HEK293 (cell line): ENCODE data around the gene NRTN.

Experiments
- EGR2 ChIP-seq: fragments of 450-650 bp; formaldehyde crosslinking; IDR thresholded peaks from 2 replicates; pipeline ENCODE4 v1.5.1; 2016; ENCODE audit warnings: low read depth, missing biosample characterization, missing genetic modification characterization
- KLF1 ChIP-seq: fragments of 450-650 bp; formaldehyde crosslinking; IDR thresholded peaks from 2 replicates; pipeline ENCODE4 v1.5.1; 2016; ENCODE audit warnings: missing biosample characterization, missing genetic modification characterization
- MEIS1 ChIP-seq: sonication (generic); formaldehyde crosslinking; IDR thresholded peaks from 2 replicates; pipeline ENCODE4 v1.8.1; 2022; ENCODE audit warnings: missing genetic modification reagents, mild to moderate bottlenecking, borderline replicate concordance
- OSR2 ChIP-seq: fragments of 450-650 bp; formaldehyde crosslinking; IDR thresholded peaks from 2 replicates; pipeline ENCODE4 v1.5.1; 2016; ENCODE audit warnings: missing biosample characterization, missing genetic modification characterization
- ZBTB17 ChIP-seq: fragments of 450-650 bp; formaldehyde crosslinking; IDR thresholded peaks from 2 replicates; pipeline ENCODE4 v1.5.1; 2016; ENCODE audit warnings: missing biosample characterization, missing genetic modification characterization
- ZBTB21 ChIP-seq: fragments of 450-650 bp; formaldehyde crosslinking; IDR thresholded peaks from 2 replicates; pipeline ENCODE4 v1.5.1; 2017; ENCODE audit warnings: missing biosample characterization, missing genetic modification characterization
- ZEB2 ChIP-seq: fragments of 450-650 bp; formaldehyde crosslinking; IDR thresholded peaks from 2 replicates; pipeline ENCODE4 v1.5.1; 2016; ENCODE audit warnings: missing biosample characterization, missing genetic modification characterization
- ZFP37 ChIP-seq: fragments of 450-650 bp; formaldehyde crosslinking; IDR thresholded peaks from 2 replicates; pipeline ENCODE4 v1.5.1; 2016; ENCODE audit warnings: missing biosample characterization, missing genetic modification characterization
- ZNF174 ChIP-seq: fragments of 450-650 bp; formaldehyde crosslinking; IDR thresholded peaks from 2 replicates; pipeline ENCODE4 v1.5.0; 2017; ENCODE audit warnings: missing biosample characterization, mild to moderate bottlenecking, missing genetic modification characterization
- ZNF19 ChIP-seq: fragments of 450-650 bp; formaldehyde crosslinking; IDR thresholded peaks from 2 replicates; pipeline ENCODE4; 2016; ENCODE audit warnings: missing biosample characterization, missing genetic modification characterization, low read depth
- ZNF23 ChIP-seq: fragments of 450-650 bp; formaldehyde crosslinking; IDR thresholded peaks from 2 replicates; pipeline ENCODE4 v1.5.1; 2016; ENCODE audit warnings: missing biosample characterization, missing genetic modification characterization, borderline replicate concordance
- ZNF335 ChIP-seq: fragments of 450-650 bp; formaldehyde crosslinking; conservative IDR thresholded peaks from 2 replicates; pipeline ENCODE4 v1.5.1; 2016; ENCODE audit warnings: missing biosample characterization, missing genetic modification characterization
- ZNF341 ChIP-seq: fragments of 450-650 bp; formaldehyde crosslinking; IDR thresholded peaks from 2 replicates; pipeline ENCODE4; 2016; ENCODE audit warnings: low read depth, missing biosample characterization, missing genetic modification characterization
- ZNF366 ChIP-seq: fragments of 450-650 bp; formaldehyde crosslinking; conservative IDR thresholded peaks from 2 replicates; pipeline ENCODE4 v1.5.1; 2016; ENCODE audit warnings: missing biosample characterization, missing genetic modification characterization
- ZNF521 ChIP-seq: fragments of 450-650 bp; formaldehyde crosslinking; IDR thresholded peaks from 2 replicates; pipeline ENCODE4 v1.5.1; 2017; ENCODE audit warnings: missing biosample characterization, mild to moderate bottlenecking, missing genetic modification characterization
- ZNF549 ChIP-seq: fragments of 450-650 bp; IDR thresholded peaks from 2 replicates; pipeline ENCODE4 v1.5.1; 2018; ENCODE audit warnings: missing biosample characterization, missing genetic modification characterization, mild to moderate bottlenecking, inconsistent platforms, moderate library complexity
- ZNF623 ChIP-seq: fragments of 450-650 bp; formaldehyde crosslinking; IDR thresholded peaks from 2 replicates; pipeline ENCODE4 v1.5.1; 2016; ENCODE audit warnings: missing biosample characterization, missing genetic modification characterization
- ZNF701 ChIP-seq: fragments of 450-650 bp; formaldehyde crosslinking; IDR thresholded peaks from 2 replicates; pipeline ENCODE4 v1.5.1; 2016; ENCODE audit warnings: missing biosample characterization, missing genetic modification characterization
- ZNF777 ChIP-seq: fragments of 450-650 bp; formaldehyde crosslinking; IDR thresholded peaks from 2 replicates; pipeline ENCODE4 v1.5.1; 2017; ENCODE audit warnings: missing biosample characterization, missing genetic modification characterization, borderline replicate concordance
- TF ChIP-seq, protein P1 (sequence below): fragments of 450-650 bp; formaldehyde crosslinking; IDR thresholded peaks from 2 replicates; pipeline ENCODE4 v1.5.1; 2016; ENCODE audit warnings: missing biosample characterization, missing genetic modification characterization, borderline replicate concordance
- TF ChIP-seq, protein P2 (sequence below): fragments of 450-650 bp; formaldehyde crosslinking; IDR thresholded peaks from 2 replicates; pipeline ENCODE4 v1.5.1; 2017; ENCODE audit warnings: missing biosample characterization, missing genetic modification characterization
- TF ChIP-seq, protein P3 (sequence below): sonication (generic); formaldehyde crosslinking; IDR thresholded peaks from 2 replicates; pipeline ENCODE4 v1.8.1; 2022; ENCODE audit warnings: mild to moderate bottlenecking, moderate library complexity, missing genetic modification reagents
- TF ChIP-seq, protein P4 (sequence below): fragments of 450-650 bp; formaldehyde crosslinking; IDR thresholded peaks from 2 replicates; pipeline ENCODE4 v1.5.1; 2016; ENCODE audit warnings: missing biosample characterization, missing genetic modification characterization
- TF ChIP-seq, protein P5 (sequence below): fragments of 450-650 bp; formaldehyde crosslinking; IDR thresholded peaks from 2 replicates; pipeline ENCODE4 v1.5.1; 2016; ENCODE audit warnings: missing biosample characterization, missing genetic modification characterization
- TF ChIP-seq, protein P6 (sequence below): fragments of 450-650 bp; formaldehyde crosslinking; IDR thresholded peaks from 2 replicates; pipeline ENCODE4 v1.5.1; 2016; ENCODE audit warnings: missing biosample characterization, missing genetic modification characterization, low read depth

NRTN gene

DNA sequence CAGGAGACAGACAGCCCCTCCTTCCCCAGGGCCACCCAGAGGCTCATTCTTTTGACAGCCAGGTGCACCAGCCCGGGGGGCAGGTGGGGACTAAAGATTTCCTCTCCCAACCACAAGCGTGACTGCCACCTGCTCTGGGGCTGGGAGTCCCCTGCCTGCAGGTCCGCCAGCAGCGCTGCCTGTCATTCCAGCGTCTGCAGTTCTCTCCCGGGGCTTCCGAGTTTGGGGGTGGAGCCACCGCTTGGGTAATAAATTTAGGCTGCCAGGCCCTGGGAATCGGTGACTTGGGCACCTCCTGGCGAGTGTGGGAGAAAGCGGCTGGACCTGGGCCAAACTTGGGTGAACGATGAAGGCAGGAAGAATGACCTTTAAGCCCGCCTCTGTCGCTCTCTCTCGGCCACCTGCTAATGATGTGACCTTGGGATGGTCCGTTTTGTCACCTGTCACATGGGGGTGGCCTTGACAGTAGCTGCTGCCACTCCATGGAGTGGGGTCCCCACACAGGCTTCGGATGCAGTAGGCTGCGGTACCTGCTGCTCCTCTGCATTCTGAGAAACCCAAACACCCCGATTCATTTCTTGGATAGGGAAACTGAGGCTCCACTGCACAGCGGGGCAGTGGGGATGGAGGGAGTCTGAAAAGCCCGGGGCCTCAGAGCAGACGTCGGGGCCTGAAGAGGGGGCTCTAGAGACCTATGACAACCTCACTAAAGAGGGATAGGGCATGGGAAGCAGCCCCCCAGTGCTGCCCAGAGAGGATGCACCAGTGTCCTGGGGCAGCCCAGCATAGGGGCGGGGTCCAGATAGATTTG, 21.9 kb downstream of the NRTN start (continued):
- TF ChIP-seq, protein P1, sequence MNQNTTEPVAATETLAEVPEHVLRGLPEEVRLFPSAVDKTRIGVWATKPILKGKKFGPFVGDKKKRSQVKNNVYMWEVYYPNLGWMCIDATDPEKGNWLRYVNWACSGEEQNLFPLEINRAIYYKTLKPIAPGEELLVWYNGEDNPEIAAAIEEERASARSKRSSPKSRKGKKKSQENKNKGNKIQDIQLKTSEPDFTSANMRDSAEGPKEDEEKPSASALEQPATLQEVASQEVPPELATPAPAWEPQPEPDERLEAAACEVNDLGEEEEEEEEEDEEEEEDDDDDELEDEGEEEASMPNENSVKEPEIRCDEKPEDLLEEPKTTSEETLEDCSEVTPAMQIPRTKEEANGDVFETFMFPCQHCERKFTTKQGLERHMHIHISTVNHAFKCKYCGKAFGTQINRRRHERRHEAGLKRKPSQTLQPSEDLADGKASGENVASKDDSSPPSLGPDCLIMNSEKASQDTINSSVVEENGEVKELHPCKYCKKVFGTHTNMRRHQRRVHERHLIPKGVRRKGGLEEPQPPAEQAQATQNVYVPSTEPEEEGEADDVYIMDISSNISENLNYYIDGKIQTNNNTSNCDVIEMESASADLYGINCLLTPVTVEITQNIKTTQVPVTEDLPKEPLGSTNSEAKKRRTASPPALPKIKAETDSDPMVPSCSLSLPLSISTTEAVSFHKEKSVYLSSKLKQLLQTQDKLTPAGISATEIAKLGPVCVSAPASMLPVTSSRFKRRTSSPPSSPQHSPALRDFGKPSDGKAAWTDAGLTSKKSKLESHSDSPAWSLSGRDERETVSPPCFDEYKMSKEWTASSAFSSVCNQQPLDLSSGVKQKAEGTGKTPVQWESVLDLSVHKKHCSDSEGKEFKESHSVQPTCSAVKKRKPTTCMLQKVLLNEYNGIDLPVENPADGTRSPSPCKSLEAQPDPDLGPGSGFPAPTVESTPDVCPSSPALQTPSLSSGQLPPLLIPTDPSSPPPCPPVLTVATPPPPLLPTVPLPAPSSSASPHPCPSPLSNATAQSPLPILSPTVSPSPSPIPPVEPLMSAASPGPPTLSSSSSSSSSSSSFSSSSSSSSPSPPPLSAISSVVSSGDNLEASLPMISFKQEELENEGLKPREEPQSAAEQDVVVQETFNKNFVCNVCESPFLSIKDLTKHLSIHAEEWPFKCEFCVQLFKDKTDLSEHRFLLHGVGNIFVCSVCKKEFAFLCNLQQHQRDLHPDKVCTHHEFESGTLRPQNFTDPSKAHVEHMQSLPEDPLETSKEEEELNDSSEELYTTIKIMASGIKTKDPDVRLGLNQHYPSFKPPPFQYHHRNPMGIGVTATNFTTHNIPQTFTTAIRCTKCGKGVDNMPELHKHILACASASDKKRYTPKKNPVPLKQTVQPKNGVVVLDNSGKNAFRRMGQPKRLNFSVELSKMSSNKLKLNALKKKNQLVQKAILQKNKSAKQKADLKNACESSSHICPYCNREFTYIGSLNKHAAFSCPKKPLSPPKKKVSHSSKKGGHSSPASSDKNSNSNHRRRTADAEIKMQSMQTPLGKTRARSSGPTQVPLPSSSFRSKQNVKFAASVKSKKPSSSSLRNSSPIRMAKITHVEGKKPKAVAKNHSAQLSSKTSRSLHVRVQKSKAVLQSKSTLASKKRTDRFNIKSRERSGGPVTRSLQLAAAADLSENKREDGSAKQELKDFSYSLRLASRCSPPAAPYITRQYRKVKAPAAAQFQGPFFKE (tag by site-specific recombination) = no peak
- TF ChIP-seq, protein P2, sequence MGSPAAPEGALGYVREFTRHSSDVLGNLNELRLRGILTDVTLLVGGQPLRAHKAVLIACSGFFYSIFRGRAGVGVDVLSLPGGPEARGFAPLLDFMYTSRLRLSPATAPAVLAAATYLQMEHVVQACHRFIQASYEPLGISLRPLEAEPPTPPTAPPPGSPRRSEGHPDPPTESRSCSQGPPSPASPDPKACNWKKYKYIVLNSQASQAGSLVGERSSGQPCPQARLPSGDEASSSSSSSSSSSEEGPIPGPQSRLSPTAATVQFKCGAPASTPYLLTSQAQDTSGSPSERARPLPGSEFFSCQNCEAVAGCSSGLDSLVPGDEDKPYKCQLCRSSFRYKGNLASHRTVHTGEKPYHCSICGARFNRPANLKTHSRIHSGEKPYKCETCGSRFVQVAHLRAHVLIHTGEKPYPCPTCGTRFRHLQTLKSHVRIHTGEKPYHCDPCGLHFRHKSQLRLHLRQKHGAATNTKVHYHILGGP (tag by site-specific recombination) = no peak
- TF ChIP-seq, protein P3, sequence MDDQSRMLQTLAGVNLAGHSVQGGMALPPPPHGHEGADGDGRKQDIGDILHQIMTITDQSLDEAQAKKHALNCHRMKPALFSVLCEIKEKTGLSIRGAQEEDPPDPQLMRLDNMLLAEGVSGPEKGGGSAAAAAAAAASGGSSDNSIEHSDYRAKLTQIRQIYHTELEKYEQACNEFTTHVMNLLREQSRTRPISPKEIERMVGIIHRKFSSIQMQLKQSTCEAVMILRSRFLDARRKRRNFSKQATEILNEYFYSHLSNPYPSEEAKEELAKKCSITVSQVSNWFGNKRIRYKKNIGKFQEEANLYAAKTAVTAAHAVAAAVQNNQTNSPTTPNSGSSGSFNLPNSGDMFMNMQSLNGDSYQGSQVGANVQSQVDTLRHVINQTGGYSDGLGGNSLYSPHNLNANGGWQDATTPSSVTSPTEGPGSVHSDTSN (CRISPR knock-in tag) = no peak
- TF ChIP-seq ZNF521 (tag by site-specific recombination) = no peak
- no peak for TF ChIP-seq ZFP37 (tag by site-specific recombination)
- peak; percentile 73 for TF ChIP-seq ZEB2
- TF ChIP-seq ZNF19 (tag by site-specific recombination) = no peak
- 0 out of 2 replicates have a peak, but pooled peaks have one; percentile 21 for TF ChIP-seq ZNF341 (tag by site-specific recombination)
- TF ChIP-seq ZBTB17 (tag by site-specific recombination) = peak; percentile 29; the same call in 1 of the 2 replicates
- TF ChIP-seq, protein P4, sequence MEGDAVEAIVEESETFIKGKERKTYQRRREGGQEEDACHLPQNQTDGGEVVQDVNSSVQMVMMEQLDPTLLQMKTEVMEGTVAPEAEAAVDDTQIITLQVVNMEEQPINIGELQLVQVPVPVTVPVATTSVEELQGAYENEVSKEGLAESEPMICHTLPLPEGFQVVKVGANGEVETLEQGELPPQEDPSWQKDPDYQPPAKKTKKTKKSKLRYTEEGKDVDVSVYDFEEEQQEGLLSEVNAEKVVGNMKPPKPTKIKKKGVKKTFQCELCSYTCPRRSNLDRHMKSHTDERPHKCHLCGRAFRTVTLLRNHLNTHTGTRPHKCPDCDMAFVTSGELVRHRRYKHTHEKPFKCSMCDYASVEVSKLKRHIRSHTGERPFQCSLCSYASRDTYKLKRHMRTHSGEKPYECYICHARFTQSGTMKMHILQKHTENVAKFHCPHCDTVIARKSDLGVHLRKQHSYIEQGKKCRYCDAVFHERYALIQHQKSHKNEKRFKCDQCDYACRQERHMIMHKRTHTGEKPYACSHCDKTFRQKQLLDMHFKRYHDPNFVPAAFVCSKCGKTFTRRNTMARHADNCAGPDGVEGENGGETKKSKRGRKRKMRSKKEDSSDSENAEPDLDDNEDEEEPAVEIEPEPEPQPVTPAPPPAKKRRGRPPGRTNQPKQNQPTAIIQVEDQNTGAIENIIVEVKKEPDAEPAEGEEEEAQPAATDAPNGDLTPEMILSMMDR (tag by site-specific recombination) = peak; percentile 80
- peak; percentile 88; the same call in 1 of the 2 replicates for TF ChIP-seq MEIS1
- TF ChIP-seq, protein P5, sequence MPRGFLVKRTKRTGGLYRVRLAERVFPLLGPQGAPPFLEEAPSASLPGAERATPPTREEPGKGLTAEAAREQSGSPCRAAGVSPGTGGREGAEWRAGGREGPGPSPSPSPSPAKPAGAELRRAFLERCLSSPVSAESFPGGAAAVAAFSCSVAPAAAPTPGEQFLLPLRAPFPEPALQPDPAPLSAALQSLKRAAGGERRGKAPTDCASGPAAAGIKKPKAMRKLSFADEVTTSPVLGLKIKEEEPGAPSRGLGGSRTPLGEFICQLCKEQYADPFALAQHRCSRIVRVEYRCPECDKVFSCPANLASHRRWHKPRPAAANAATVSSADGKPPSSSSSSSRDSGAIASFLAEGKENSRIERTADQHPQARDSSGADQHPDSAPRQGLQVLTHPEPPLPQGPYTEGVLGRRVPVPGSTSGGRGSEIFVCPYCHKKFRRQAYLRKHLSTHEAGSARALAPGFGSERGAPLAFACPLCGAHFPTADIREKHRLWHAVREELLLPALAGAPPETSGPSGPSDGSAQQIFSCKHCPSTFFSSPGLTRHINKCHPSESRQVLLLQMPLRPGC (tag by site-specific recombination) = no peak
- TF ChIP-seq ZNF549 (tag by site-specific recombination) = no peak
- no peak for TF ChIP-seq ZNF701 (tag by site-specific recombination)
- no peak for TF ChIP-seq ZNF777
- TF ChIP-seq ZBTB21 (tag by site-specific recombination) = no peak
- no peak for TF ChIP-seq EGR2 (tag by site-specific recombination)
- peak; percentile 70 for TF ChIP-seq ZNF335 (tag by site-specific recombination)
- TF ChIP-seq, protein P6, sequence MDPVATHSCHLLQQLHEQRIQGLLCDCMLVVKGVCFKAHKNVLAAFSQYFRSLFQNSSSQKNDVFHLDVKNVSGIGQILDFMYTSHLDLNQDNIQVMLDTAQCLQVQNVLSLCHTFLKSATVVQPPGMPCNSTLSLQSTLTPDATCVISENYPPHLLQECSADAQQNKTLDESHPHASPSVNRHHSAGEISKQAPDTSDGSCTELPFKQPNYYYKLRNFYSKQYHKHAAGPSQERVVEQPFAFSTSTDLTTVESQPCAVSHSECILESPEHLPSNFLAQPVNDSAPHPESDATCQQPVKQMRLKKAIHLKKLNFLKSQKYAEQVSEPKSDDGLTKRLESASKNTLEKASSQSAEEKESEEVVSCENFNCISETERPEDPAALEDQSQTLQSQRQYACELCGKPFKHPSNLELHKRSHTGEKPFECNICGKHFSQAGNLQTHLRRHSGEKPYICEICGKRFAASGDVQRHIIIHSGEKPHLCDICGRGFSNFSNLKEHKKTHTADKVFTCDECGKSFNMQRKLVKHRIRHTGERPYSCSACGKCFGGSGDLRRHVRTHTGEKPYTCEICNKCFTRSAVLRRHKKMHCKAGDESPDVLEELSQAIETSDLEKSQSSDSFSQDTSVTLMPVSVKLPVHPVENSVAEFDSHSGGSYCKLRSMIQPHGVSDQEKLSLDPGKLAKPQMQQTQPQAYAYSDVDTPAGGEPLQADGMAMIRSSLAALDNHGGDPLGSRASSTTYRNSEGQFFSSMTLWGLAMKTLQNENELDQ (tag by site-specific recombination) = no peak
- peak; percentile 73; the same call in 1 of the 2 replicates for TF ChIP-seq OSR2 (tag by site-specific recombination)
- peak; percentile 30; the same call in 1 of the 2 replicates for TF ChIP-seq KLF1 (tag by site-specific recombination)
- TF ChIP-seq ZNF623 (tag by site-specific recombination) = peak; percentile 28; the same call in 1 of the 2 replicates
- TF ChIP-seq ZNF174 (tag by site-specific recombination) = no peak
- 0 out of 2 replicates have a peak, but pooled peaks have one; percentile 15 for TF ChIP-seq ZNF366 (tag by site-specific recombination)
- TF ChIP-seq ZNF23 (tag by site-specific recombination) = no peak
